GM19043 (cell line): ENCODE data around the gene RNF8.

Experiments
- ATAC-seq: cut with Tn5 transposase; IDR thresholded peaks from one replicate; pipeline ENCODE4 v1.9.1; 2021; ENCODE audit warnings: low read depth; ENCODE audit not compliant: unreplicated experiment

RNF8 gene

GRCh38 chr6:37354526-37355384, 972 bp downstream of the RNF8 start:
- ATAC-seq, result no peak

- ATAC-seq, result no peak
Measured at GRCh38 chr6:37357288-37357687, 3.5 kb downstream of the RNF8 start.

GRCh38 chr6:37357860-37358259, 4.1 kb downstream of the RNF8 start:
- ATAC-seq, result no peak

- ATAC-seq, result no peak
Measured at GRCh38 chr6:37359039-37359438, 5.3 kb downstream of the RNF8 start.

GRCh38 chr6:37362101-37362828, 8.5 kb downstream of the RNF8 start:
- no peak for ATAC-seq

- no peak for ATAC-seq
Measured at GRCh38 chr6:37365791-37366190, 12.0 kb downstream of the RNF8 start.

GRCh38 chr6:37366910-37367309, 13.1 kb downstream of the RNF8 start:
- ATAC-seq, result no peak

GRCh38 chr6:37368961-37369320, 15.2 kb downstream of the RNF8 start:
- ATAC-seq, result no peak

GRCh38 chr6:37369321-37370201, 15.8 kb downstream of the RNF8 start:
- ATAC-seq, result no peak

- ATAC-seq, result no peak
Measured at GRCh38 chr6:37371154-37372083, 17.6 kb downstream of the RNF8 start.

- no peak for ATAC-seq
Measured at GRCh38 chr6:37372116-37372515, 18.3 kb downstream of the RNF8 start.

- ATAC-seq, result no peak
Measured at GRCh38 chr6:37373822-37374471, 20.2 kb downstream of the RNF8 start.

- ATAC-seq, result no peak
Measured at GRCh38 chr6:37375376-37375775, 21.6 kb downstream of the RNF8 start.

GRCh38 chr6:37376078-37376743, 22.4 kb downstream of the RNF8 start:
- no peak for ATAC-seq

GRCh38 chr6:37381579-37381978, 27.8 kb downstream of the RNF8 start:
- peak; percentile 45 for ATAC-seq

- ATAC-seq, result no peak
Measured at GRCh38 chr6:37382994-37383765, 29.4 kb downstream of the RNF8 start.

- ATAC-seq, result no peak
Measured at GRCh38 chr6:37388578-37388977, 34.8 kb downstream of the RNF8 start.

GRCh38 chr6:37389857-37390256, 36.1 kb downstream of the RNF8 start:
- no peak for ATAC-seq
